Natural killer cell (primary cell): ENCODE results near the gene XPA. TPM values are rescaled to one million over a fixed set of nuclear protein-coding genes. Genes with fewer than 3 reads are reported as not detected.

ENCODE experiments used
- ATAC-seq, 3 donors: fragments of 150-1000 bp in 2 of 3; fragments of 200-7000 bp in 1 of 3; cut with Tn5 transposase; 1 replicate in 1 of 3; 2 replicates in 2 of 3; pipeline ENCODE4 v1.10.0; 2021; ENCODE audit warnings: mild to moderate bottlenecking in 2 of 3, moderate library complexity in 2 of 3
- DNase-seq, 2 donors: peaks; one replicate each; pipeline versions ENCODE4 v3.0.0 to v3.0.0-alpha.2; 2013 to 2021; ENCODE audit warnings: mixed read lengths in 1 of 2
- H3K27ac ChIP-seq: one replicate; pipeline ENCODE4 v1.5.1; 2013; ENCODE audit warnings: mild to moderate bottlenecking, low read length
- H3K27me3 ChIP-seq: one replicate; pipeline ENCODE4 v1.6.1; 2013; ENCODE audit warnings: low read length; ENCODE audit not compliant: control insufficient read depth, insufficient read depth
- H3K36me3 ChIP-seq: one replicate; pipeline ENCODE4 v1.6.1; 2013; ENCODE audit warnings: low read length; ENCODE audit not compliant: control insufficient read depth, insufficient read depth
- H3K4me1 ChIP-seq: one replicate; pipeline ENCODE4 v1.6.1; 2013; ENCODE audit warnings: low read length; ENCODE audit not compliant: control insufficient read depth, insufficient read depth
- H3K4me3 ChIP-seq: one replicate; pipeline ENCODE4 v1.5.1; 2013; ENCODE audit warnings: low read length
- H3K9me3 ChIP-seq: one replicate; pipeline ENCODE4 v1.6.1; 2013; ENCODE audit warnings: low read length; ENCODE audit not compliant: control insufficient read depth, insufficient read depth
- H3K27ac Mint-ChIP-seq, 2 donors: one replicate each; pipeline ENCODE4 v1.8.0; 2022; ENCODE audit warnings: mild to moderate bottlenecking in 2 of 2, mixed read lengths in 2 of 2, moderate library complexity in 1 of 2
- H3K27me3 Mint-ChIP-seq, 2 donors: one replicate each; pipeline ENCODE4 v1.8.0; 2022; ENCODE audit warnings: low read depth in 2 of 2, mixed read lengths in 2 of 2
- H3K36me3 Mint-ChIP-seq: one replicate; pipeline ENCODE4 v1.8.0; 2022; ENCODE audit warnings: mixed read lengths
- H3K4me1 Mint-ChIP-seq, 2 donors: one replicate each; pipeline ENCODE4 v1.8.0; 2022; ENCODE audit warnings: mixed read lengths in 2 of 2
- H3K4me3 Mint-ChIP-seq: one replicate; pipeline ENCODE4 v1.8.0; 2022; ENCODE audit warnings: mild to moderate bottlenecking, moderate library complexity, mixed read lengths
- H3K9me3 Mint-ChIP-seq, 2 donors: one replicate each; pipeline ENCODE4 v1.8.0; 2022; ENCODE audit warnings: mixed read lengths in 2 of 2
- WGBS: methylation state at CpG from one replicate; pipeline ENCODE4 v1.1.7; 2013; ENCODE audit warnings: missing lambda C conversion rate; ENCODE audit not compliant: insufficient coverage; 5-methylcytosine and 5-hydroxymethylcytosine counted together
- intact Hi-C: fragments of 100-400 bp; cut with micrococcal nuclease; formaldehyde crosslinking; loops from one replicate; pipeline ENCODE4 v1.14.2; 2022
- total RNA-seq, 4 donors: library from RNA; stranded (reverse); fragments of 120-200 nt in 1 of 4; gene quantifications; one replicate each; pipeline versions ENCODE4 v1.2.3 to v1.2.4, GENCODE V29; 2013 to 2022
- TF ChIP-seq, protein P1 (sequence below): fragments of 200-600 bp; IDR thresholded peaks from one replicate; pipeline ENCODE4 v1.8.0; 2022; ENCODE audit warnings: antibody characterized with exemption

XPA gene
- total RNA-seq, 3 donors from 2014 or later (not counting 1 experiment from before 2014, with no cell fraction given): 21.7 to 28.4 (median 25.6) TPM

DNA sequence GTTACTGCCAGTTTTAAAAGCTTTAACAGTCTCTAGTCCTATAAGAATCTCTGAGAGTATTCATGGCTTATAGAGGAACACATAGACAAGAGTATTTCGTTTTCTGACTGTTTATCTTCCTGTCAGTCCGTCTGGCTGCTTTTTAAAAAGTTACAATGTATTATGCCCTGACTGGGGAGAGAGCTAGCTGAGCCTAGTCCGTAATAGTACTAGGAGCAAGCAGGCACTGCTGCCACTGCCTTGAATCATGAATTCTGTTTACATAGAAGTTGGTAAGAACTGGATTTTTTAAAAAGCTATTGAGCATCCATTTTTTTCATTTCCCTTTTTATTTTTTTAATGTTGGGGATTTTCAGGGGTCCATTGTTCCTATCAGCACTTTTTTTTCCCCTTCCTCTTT, 26.6 kb downstream of the XPA start:
- Mint-ChIP-seq H3K27me3 (no peaks in the 10 kb centered on the region), H3K4me3 (no peak overlapping the region), H3K9me3 (no peaks in the 10 kb centered on the region), H3K4me1 (peaks cover 7 to 8% of the 10 kb centered on the region in 2 donors), H3K27ac (peak overlapping the region; percentile 50 to 54), H3K36me3 (peaks cover 46% of the 10 kb centered on the region)
- no peak overlapping the region for H3K4me3 ChIP-seq
- ATAC-seq: no peak
- no peak for DNase-seq
- no peaks in the 10 kb centered on the region for H3K27me3 ChIP-seq
- no peak overlapping the region for H3K27ac ChIP-seq
- H3K4me1 ChIP-seq: no peaks in the 10 kb centered on the region
- intact Hi-C loops: no loop called here
- no peaks in the 10 kb centered on the region for H3K9me3 ChIP-seq
- TF ChIP-seq, protein P1, sequence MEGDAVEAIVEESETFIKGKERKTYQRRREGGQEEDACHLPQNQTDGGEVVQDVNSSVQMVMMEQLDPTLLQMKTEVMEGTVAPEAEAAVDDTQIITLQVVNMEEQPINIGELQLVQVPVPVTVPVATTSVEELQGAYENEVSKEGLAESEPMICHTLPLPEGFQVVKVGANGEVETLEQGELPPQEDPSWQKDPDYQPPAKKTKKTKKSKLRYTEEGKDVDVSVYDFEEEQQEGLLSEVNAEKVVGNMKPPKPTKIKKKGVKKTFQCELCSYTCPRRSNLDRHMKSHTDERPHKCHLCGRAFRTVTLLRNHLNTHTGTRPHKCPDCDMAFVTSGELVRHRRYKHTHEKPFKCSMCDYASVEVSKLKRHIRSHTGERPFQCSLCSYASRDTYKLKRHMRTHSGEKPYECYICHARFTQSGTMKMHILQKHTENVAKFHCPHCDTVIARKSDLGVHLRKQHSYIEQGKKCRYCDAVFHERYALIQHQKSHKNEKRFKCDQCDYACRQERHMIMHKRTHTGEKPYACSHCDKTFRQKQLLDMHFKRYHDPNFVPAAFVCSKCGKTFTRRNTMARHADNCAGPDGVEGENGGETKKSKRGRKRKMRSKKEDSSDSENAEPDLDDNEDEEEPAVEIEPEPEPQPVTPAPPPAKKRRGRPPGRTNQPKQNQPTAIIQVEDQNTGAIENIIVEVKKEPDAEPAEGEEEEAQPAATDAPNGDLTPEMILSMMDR: no peak
- peaks cover 97% of the 10 kb centered on the region for H3K36me3 ChIP-seq
- WGBS: 94% methylated on average over 3 of the region's 3 CpGs

DNA sequence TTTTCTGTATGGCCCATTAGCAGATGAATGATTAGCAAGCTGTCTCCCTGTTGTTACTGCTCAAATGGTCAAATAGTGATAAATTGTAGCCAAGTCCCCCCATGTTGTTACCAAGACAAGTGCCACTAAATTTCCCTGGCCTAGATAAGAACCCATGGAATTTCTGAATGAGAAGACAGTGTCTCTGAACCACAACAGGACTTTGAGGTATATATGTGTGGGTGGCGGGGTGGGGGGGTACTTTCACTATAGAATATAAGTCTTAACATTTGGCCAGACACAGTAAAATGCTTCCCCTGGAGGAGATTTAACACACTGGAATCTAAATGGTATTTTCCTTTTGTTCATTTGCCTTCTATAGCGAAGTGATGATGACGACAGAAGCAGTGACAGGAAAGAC, 28.7 kb downstream of the XPA start:
- H3K36me3 Mint-ChIP-seq: peaks cover 42% of the 10 kb centered on the region
- 95% methylated on average over 2 of the region's 3 CpGs for WGBS
- no peak overlapping the region for H3K4me3 Mint-ChIP-seq
- Histone ChIP-seq H3K4me3 (no peak overlapping the region), H3K36me3 (peaks cover 98% of the 10 kb centered on the region), H3K27me3 (no peaks in the 10 kb centered on the region), H3K27ac (no peak overlapping the region), H3K9me3 (no peaks in the 10 kb centered on the region), H3K4me1 (no peaks in the 10 kb centered on the region)
- TF ChIP-seq, protein P1: no peak
- DNase-seq: no peak
- H3K9me3 Mint-ChIP-seq: no peaks in the 10 kb centered on the region
- peaks cover 7 to 8% of the 10 kb centered on the region in 2 donors for H3K4me1 Mint-ChIP-seq
- ATAC-seq: no peak
- intact Hi-C loops: no loop called here
- H3K27ac Mint-ChIP-seq: peak overlapping the region in 1 of 2 donors; percentile 36
- no peaks in the 10 kb centered on the region for H3K27me3 Mint-ChIP-seq

DNA sequence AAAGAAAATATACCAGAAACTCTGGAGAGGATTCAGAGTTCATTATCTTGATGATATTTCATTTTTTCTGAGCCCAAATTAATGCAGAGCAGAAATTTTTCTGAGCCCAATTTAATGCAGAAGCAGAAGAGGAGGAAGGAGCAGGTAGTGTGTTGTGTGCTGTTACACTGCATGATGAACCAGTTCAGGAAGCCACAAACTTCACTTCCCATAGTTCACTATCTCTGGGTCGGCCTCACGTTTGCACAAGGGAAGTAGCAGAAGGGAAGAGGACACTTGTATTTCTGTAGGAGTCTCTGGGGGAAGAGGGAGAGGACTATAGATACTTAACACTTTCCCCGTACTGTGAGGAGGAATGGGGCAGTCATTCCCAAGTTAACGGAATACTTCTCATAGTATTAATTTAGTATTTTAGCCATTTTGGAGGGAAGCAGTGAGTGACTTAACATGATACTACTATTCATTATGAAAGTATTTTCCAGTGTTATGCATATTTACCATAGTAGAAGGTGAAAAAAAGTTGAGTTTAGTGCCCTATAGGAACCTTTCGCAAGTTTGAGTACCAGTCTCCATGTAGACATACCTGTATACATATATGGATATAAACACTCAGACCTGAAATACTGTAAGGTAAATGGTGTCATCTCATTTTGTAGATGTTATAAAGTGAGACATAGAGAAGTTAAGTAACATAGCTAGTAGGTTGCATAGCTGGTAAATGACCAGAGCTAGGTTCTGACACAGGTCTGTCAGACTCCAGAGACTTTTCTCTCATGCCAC, 30.0 kb downstream of the XPA start:
- TF ChIP-seq, protein P1: no peak
- no peak for DNase-seq
- intact Hi-C loops: no loop called here
- H3K36me3 Mint-ChIP-seq: peaks cover 42% of the 10 kb centered on the region
- no CpG with 5 or more reads among the region's 5 CpGs for WGBS
- Histone ChIP-seq H3K4me3 (no peak overlapping the region), H3K27ac (no peak overlapping the region), H3K9me3 (no peaks in the 10 kb centered on the region), H3K4me1 (no peaks in the 10 kb centered on the region), H3K36me3 (peaks cover 96% of the 10 kb centered on the region), H3K27me3 (no peaks in the 10 kb centered on the region)
- no peaks in the 10 kb centered on the region for H3K27me3 Mint-ChIP-seq
- H3K27ac Mint-ChIP-seq: peak overlapping the region; percentile 35 to 37
- peaks cover 7 to 8% of the 10 kb centered on the region in 2 donors for H3K4me1 Mint-ChIP-seq
- H3K9me3 Mint-ChIP-seq: no peaks in the 10 kb centered on the region
- no peak for ATAC-seq
- no peak overlapping the region for H3K4me3 Mint-ChIP-seq
